IMR-90 (cell line): ENCODE data around the gene DALRD3. TPM values are rescaled to one million over a fixed set of nuclear protein-coding genes. Genes with fewer than 3 reads are reported as not detected.

Experiments
- ATAC-seq: fragments of 200-7000 bp; cut with Tn5 transposase; 2 replicates; pipeline ENCODE4 v1.9.1; 2020; ENCODE audit warnings: low read depth, mild to moderate bottlenecking, moderate library complexity
- BruUV-seq: library from RNA; stranded (reverse); fragments of 400-500 nt; replicated peaks from 2 replicates; lab custom pipeline; 2021; lab: Mats Ljungman, UMichigan
- CTCF ChIA-PET: fragments of 300-600 bp; formaldehyde crosslinking; extraction: SDS; loops from one replicate; lab custom pipeline; 2021; ENCODE audit warnings: antibody characterized with exemption; lab: Yijun Ruan, JAX
- POLR2A ChIA-PET: fragments of 300-600 bp; sonication (Branson Sonifier 250); formaldehyde crosslinking; loops from one replicate; lab custom pipeline; 2022; ENCODE audit warnings: antibody characterized with exemption; ENCODE audit not compliant: unreplicated experiment; lab: Charles Lee
- DNase-seq: peaks from one replicate; pipeline ENCODE4 v3.0.0; 2013
- H2AFZ ChIP-seq: replicated peaks from 2 replicates; pipeline ENCODE3; 2013; ENCODE audit warnings: low read length, mild to moderate bottlenecking; ENCODE audit not compliant: poor library complexity
- H2AK5ac ChIP-seq: 2 replicates; pipeline ENCODE4 v1.6.1; 2013; ENCODE audit warnings: low read depth, low read length, inconsistent platforms
- H2AK9ac ChIP-seq: replicated peaks from 2 replicates; pipeline ENCODE3; 2013; ENCODE audit warnings: mild to moderate bottlenecking, low read depth, low read length, moderate library complexity; ENCODE audit not compliant: poor library complexity
- H2BK120ac ChIP-seq: 2 replicates; pipeline ENCODE4 v1.6.1; 2013; ENCODE audit warnings: low read depth, low read length, inconsistent platforms
- H2BK15ac ChIP-seq: 3 replicates; pipeline ENCODE4 v1.6.1; 2013; ENCODE audit warnings: low read depth, low read length, inconsistent platforms
- H2BK20ac ChIP-seq: 2 replicates; pipeline ENCODE4 v1.6.1; 2013; ENCODE audit warnings: low read depth, mild to moderate bottlenecking, inconsistent platforms, low read length, moderate library complexity
- H2BK5ac ChIP-seq: 2 replicates; pipeline ENCODE4 v1.6.1; 2013; ENCODE audit warnings: mild to moderate bottlenecking, low read depth, low read length, inconsistent platforms; ENCODE audit not compliant: poor library complexity, severe bottlenecking
- H3K14ac ChIP-seq: replicated peaks from 2 replicates; pipeline ENCODE4 v1.6.1; 2013; ENCODE audit warnings: low read depth, low read length, inconsistent platforms
- H3K18ac ChIP-seq: 2 replicates; pipeline ENCODE4 v1.6.1; 2013; ENCODE audit warnings: low read depth, low read length, control low read depth
- H3K23ac ChIP-seq: 2 replicates; pipeline ENCODE4 v1.6.1; 2013; ENCODE audit warnings: low read depth, low read length, inconsistent platforms
- H3K27ac ChIP-seq: 2 replicates; pipeline ENCODE4 v1.5.1; 2013; ENCODE audit warnings: mild to moderate bottlenecking, control low read depth, low read length; ENCODE audit not compliant: insufficient read depth
- H3K27me3 ChIP-seq: 2 replicates; pipeline ENCODE4 v1.6.1; 2013; ENCODE audit warnings: low read length; ENCODE audit not compliant: control insufficient read depth, insufficient read depth
- H3K36me3 ChIP-seq: 2 replicates; pipeline ENCODE4 v1.6.1; 2013; ENCODE audit warnings: low read length, mixed read lengths; ENCODE audit not compliant: control insufficient read depth, insufficient read depth
- H3K4ac ChIP-seq: 2 replicates; pipeline ENCODE4 v1.6.1; 2013; ENCODE audit warnings: low read depth, low read length, inconsistent platforms
- H3K4me1 ChIP-seq: 2 replicates; pipeline ENCODE4 v1.6.1; 2013; ENCODE audit warnings: low read length, mixed read lengths; ENCODE audit not compliant: control insufficient read depth, insufficient read depth
- H3K4me2 ChIP-seq: 2 replicates; pipeline ENCODE4 v1.6.1; 2013; ENCODE audit warnings: low read depth, mild to moderate bottlenecking, control low read depth, low read length, moderate library complexity
- H3K4me3 ChIP-seq: 2 replicates; pipeline ENCODE4 v1.5.1; 2013; ENCODE audit warnings: low read depth, mild to moderate bottlenecking, control low read depth, low read length, moderate library complexity; ENCODE audit not compliant: insufficient read depth
- H3K56ac ChIP-seq: 2 replicates; pipeline ENCODE4 v1.6.1; 2013; ENCODE audit warnings: low read length, inconsistent platforms; ENCODE audit not compliant: insufficient read depth; ENCODE audit errors: extremely low read depth
- H3K79me1 ChIP-seq, 2 experiments: 2 replicates each; pipeline ENCODE4 v1.6.1; 2013; ENCODE audit warnings: low read length in 2 of 2, inconsistent platforms in 1 of 2, low read depth in 1 of 2
- H3K9ac ChIP-seq: 2 replicates; pipeline ENCODE4 v1.6.1; 2013; ENCODE audit warnings: low read depth, low read length, control low read depth
- H3K9me1 ChIP-seq: 2 replicates; pipeline ENCODE4 v1.6.1; 2013; ENCODE audit warnings: low read length, inconsistent platforms; ENCODE audit not compliant: insufficient read depth
- H3K9me3 ChIP-seq: 2 replicates; pipeline ENCODE4 v1.6.1; 2013; ENCODE audit warnings: low read length; ENCODE audit not compliant: control insufficient read depth, insufficient read depth
- H4K20me1 ChIP-seq: 2 replicates; pipeline ENCODE4 v1.6.1; 2013; ENCODE audit warnings: low read length, inconsistent platforms; ENCODE audit not compliant: insufficient read depth
- H4K5ac ChIP-seq: 2 replicates; pipeline ENCODE4 v1.6.1; 2013; ENCODE audit warnings: mild to moderate bottlenecking, low read depth, low read length, control low read depth
- H4K8ac ChIP-seq, 2 experiments: 2 replicates each; pipeline ENCODE4 v1.6.1; 2013; ENCODE audit warnings: low read depth in 2 of 2, low read length in 2 of 2, control low read depth in 1 of 2, inconsistent platforms in 1 of 2
- H4K91ac ChIP-seq: 2 replicates; pipeline ENCODE4 v1.6.1; 2013; ENCODE audit warnings: low read depth, low read length, inconsistent platforms; ENCODE audit not compliant: insufficient read depth
- FOS ChIP-seq: fragments of 150-350 bp; IDR thresholded peaks from 2 replicates; pipeline ENCODE4 v1.6.1; 2016; ENCODE audit warnings: low read depth, low read length
- WGBS, 2 experiments: methylation state at CpG; one replicate each; pipeline versions ENCODE4 v1.1.5 to v1.1.7; 2013; ENCODE audit warnings: missing lambda C conversion rate in 2 of 2; ENCODE audit not compliant: insufficient read length in 1 of 2; ENCODE audit errors: extremely low coverage in 2 of 2; 5-methylcytosine and 5-hydroxymethylcytosine counted together
- dilution Hi-C: fragments of 300-500 bp; cut with HindIII; formaldehyde crosslinking; loops from one replicate; pipeline ENCODE4 v1.14.3; 2018; ENCODE audit warnings: low sequenced_read_pairs; ENCODE audit not compliant: unreplicated experiment
- in situ Hi-C: fragments of 300-500 bp; cut with MboI; formaldehyde crosslinking; loops from 3 replicates; pipeline ENCODE4 v1.14.3; 2019; ENCODE audit warnings: low sequenced_read_pairs, inconsistent platforms, mixed read lengths
- intact Hi-C: fragments of 100-400 bp; cut with micrococcal nuclease; formaldehyde crosslinking; loops from 2 replicates; pipeline ENCODE4 v1.10.0; 2022
- polyA plus RNA-seq, 3 experiments: library from polyadenylated mRNA; depleted of rRNA; stranded (reverse); fragments of >200 nt; gene quantifications; 2 replicates each; pipeline ENCODE4 v1.2.3, GENCODE V29; 2012; ENCODE audit warnings: low replicate concordance in 1 of 3
- total RNA-seq: library from RNA; depleted of rRNA; stranded (reverse); fragments of >200 nt; gene quantifications from 2 replicates; pipeline ENCODE4 v1.2.3, GENCODE V29; 2012

The DALRD3 gene
- total and polyA plus RNA-seq, 2 of the 4 experiments (the other 2 are of a cell fraction), result 27.8 to 42.2 TPM

DNA sequence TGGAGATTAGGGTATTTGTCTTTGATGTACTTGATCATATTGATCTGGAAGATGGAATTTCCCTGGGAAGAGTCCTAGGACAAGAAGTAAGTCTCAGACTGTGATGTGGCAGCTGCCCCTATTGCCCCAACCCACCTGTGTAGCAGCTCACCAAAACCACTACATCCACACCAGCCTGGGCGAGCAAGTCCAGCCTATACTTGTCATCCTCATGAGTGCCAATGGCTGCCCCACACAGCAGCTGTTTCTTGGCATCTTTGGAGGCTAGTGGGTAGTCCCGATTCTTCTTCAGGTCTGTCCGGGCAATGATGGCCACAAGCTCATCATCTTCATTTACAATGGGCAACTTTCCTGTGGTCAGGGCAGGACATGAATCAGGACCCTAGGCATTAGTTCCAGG lies 8.2 kb upstream of the DALRD3 start:
- no peak overlapping the region for H2AK5ac ChIP-seq
- H3K9ac ChIP-seq, result no peak overlapping the region
- in situ Hi-C loops (no loop called here), dilution Hi-C loops (no loop called here), intact Hi-C loops (no loop called here)
- H3K27me3 ChIP-seq, result no peaks in the 10 kb centered on the region
- no peak overlapping the region for H3K4ac ChIP-seq
- no peak overlapping the region for H2AK9ac ChIP-seq
- BruUV-seq, result TSS peak; percentile 28
- no peak for ATAC-seq
- no peak for DNase-seq
- H4K91ac ChIP-seq, result no peak overlapping the region
- H3K56ac ChIP-seq, result no peak overlapping the region
- CTCF ChIA-PET, result no interaction called here
- no peak overlapping the region for H3K4me2 ChIP-seq
- H3K27ac ChIP-seq, result no peak overlapping the region
- no peak overlapping the region for H3K18ac ChIP-seq
- no peak overlapping the region for H2BK15ac ChIP-seq
- peaks cover 49% of the 10 kb centered on the region for H3K36me3 ChIP-seq
- no peak overlapping the region for H3K4me3 ChIP-seq
- peaks cover 20% of the 10 kb centered on the region for H4K20me1 ChIP-seq
- no peak overlapping the region for H3K14ac ChIP-seq
- WGBS, 2 experiments, result no CpG with 5 or more reads among the region's 3 CpGs
- H3K9me1 ChIP-seq, result peaks cover 32% of the 10 kb centered on the region
- no peak overlapping the region for H2BK20ac ChIP-seq
- peaks cover 5% of the 10 kb centered on the region for H3K4me1 ChIP-seq
- no peak overlapping the region for H3K23ac ChIP-seq
- H4K5ac ChIP-seq, result no peak overlapping the region
- H2AFZ ChIP-seq, result no peak overlapping the region
- no peaks in the 10 kb centered on the region for H3K9me3 ChIP-seq
- no peak overlapping the region for H2BK5ac ChIP-seq
- H2BK120ac ChIP-seq, result no peak overlapping the region
- H3K79me1 ChIP-seq, result peaks cover 31 to 69% of the 10 kb centered on the region in 2 experiments
- TF ChIP-seq FOS, result no peak
- H4K8ac ChIP-seq, result no peak overlapping the region
- POLR2A ChIA-PET, result no interaction called here
